ENCODE results near the gene SLC4A7. TPM values are rescaled to one million over a fixed set of nuclear protein-coding genes. Genes with fewer than 3 reads are reported as not detected.

The SLC4A7 gene
- total RNA-seq, 1 donor from 2014 or later, result 48.6 TPM

DNA sequence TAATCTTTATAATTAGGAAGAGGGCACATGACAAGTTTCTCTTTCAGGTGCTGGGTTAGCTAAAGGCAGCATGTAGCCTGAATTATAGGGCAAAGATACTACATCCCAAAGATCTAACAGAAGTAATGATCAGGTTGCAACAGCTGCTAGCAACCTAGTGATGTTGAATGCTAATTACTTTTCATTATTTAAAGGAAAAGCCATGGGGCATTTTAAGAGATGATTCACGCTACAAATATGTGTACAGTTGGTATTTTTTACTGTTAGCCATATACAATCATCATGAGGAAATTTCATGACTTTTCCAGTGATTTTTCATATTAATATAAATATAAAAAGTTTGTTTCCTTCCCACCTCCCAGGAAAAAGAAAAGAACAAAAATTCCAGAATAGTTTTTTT, 158.0 kb downstream of the SLC4A7 start:
- no peak for DNase-seq (ENCODE audit: low spot score)

DNA sequence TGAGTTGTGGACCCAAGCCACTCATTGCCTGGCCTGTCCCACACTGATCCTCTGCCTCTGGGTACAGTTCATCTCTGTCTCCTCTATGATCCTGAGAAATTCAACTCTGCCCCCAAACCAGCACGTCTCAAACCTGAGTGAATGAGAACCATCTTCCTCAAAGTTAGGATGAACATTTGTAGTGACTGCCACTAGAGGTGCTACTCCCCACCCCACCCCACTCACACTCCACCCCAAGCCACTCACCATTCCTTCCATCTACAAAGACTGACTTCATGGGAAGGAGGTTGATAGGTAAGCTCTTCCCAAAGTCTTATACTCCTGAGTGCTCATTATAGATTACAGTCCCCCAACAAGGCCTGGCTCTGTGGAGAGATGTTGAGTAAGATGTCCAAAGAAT, 158.8 kb downstream of the SLC4A7 start:
- no peak for DNase-seq (ENCODE audit: low spot score)

DNA sequence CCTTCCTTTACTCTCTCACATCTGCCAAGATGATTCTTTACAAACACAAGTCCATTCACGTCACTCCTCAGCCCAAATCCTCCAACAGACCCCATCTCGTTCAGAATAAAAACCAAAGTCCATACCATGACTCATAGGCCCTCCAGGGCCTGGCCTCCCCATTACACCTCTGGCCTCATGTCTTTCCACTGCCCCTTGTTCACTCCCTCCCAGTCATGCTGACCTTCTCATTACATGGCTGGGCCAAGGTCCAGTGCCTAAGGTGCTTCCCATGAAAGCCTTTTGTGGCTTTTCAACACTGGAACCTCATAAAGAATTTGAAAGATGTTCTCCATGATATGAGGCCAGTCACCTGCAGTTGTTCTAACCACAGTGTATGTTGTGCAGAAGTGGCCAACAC, 159.5 kb downstream of the SLC4A7 start:
- no peak for DNase-seq (ENCODE audit: low spot score)

DNA sequence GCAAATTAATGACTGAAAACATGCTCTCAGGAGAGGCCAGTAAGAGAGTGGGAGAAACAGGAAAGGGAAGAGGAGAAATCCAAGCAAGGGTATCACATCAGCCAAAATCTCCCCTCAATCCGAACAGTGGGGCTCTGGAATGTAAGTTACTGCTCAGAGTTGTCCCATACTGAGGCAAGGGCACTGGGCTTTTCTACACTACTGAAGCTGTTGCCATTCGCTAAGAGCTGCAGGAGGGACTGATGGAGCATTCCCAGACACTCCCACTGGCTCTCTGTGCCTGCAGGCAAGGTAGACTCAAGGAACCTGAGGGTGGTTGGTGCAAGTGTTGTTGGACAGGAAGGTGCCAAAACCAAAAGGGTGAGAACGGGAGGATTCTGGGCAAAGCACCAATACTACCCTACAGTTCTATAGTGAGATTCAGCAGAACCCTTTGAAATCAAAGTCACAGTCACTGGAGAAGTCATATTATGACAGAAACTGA, 161.1 kb downstream of the SLC4A7 start:
- no peak for DNase-seq (ENCODE audit: low spot score)

Other genes starting within 250 kb of the SLC4A7 start
- 4.6 TPM for gene NEK10, start 115.0 kb downstream of the SLC4A7 start, total RNA-seq (ENCODE audit: insufficient read depth, low replicate concordance)
- gene EOMES, start 237.9 kb upstream of the SLC4A7 start, total RNA-seq (ENCODE audit: insufficient read depth, low replicate concordance), result 1.9 TPM

Data from umbilical cord (tissue), 2 donors.